ENCODE results near the gene GPHN.

DNA sequence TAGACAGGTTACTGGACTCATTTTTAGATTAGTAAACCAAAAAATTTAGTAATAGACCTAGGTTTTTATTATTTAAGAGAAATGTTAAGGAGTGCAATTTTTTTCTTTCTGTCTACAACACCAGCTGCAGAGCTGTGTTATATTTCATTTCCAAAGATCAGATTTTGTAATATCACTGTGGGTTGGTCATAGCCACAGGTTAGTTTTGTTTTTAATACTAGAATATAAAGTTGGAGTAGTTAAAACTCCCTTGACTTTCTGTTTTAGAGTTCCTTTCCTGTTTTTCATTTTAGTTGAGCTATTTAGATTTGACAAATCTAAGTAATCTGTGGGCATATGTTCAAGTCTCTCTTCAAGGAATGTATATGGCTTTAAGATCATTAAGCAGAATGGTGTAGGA, 650.6 kb downstream of the GPHN start:
- TF ChIP-seq, protein P1, sequence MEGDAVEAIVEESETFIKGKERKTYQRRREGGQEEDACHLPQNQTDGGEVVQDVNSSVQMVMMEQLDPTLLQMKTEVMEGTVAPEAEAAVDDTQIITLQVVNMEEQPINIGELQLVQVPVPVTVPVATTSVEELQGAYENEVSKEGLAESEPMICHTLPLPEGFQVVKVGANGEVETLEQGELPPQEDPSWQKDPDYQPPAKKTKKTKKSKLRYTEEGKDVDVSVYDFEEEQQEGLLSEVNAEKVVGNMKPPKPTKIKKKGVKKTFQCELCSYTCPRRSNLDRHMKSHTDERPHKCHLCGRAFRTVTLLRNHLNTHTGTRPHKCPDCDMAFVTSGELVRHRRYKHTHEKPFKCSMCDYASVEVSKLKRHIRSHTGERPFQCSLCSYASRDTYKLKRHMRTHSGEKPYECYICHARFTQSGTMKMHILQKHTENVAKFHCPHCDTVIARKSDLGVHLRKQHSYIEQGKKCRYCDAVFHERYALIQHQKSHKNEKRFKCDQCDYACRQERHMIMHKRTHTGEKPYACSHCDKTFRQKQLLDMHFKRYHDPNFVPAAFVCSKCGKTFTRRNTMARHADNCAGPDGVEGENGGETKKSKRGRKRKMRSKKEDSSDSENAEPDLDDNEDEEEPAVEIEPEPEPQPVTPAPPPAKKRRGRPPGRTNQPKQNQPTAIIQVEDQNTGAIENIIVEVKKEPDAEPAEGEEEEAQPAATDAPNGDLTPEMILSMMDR (IDR thresholded peaks at IDR 0.05), result no peak
- no peak for TF ChIP-seq EP300 (IDR thresholded peaks at IDR 0.05)
- no peak for TF ChIP-seq POLR2A (IDR thresholded peaks at IDR 0.05; ENCODE audit: low read depth)

Data from esophagus muscularis mucosa (tissue), 4 donors.